Suppressor macrophage treated with lipopolysaccharide for 1 hour (primary cell): ENCODE results near the gene NOTCH1.

ENCODE experiments used
- DNase-seq, 3 donors: peaks; one replicate each; pipeline ENCODE4 v3.0.0-alpha.2; 2020 to 2022

NOTCH1 gene

GRCh38 chr9:136497916-136498695 is 47.7 kb downstream of the NOTCH1 start:
- DNase-seq, result no peak

- DNase-seq, result no peak
These were observed 48.8 kb downstream of the NOTCH1 start for GRCh38 chr9:136496801-136497620.

DNA sequence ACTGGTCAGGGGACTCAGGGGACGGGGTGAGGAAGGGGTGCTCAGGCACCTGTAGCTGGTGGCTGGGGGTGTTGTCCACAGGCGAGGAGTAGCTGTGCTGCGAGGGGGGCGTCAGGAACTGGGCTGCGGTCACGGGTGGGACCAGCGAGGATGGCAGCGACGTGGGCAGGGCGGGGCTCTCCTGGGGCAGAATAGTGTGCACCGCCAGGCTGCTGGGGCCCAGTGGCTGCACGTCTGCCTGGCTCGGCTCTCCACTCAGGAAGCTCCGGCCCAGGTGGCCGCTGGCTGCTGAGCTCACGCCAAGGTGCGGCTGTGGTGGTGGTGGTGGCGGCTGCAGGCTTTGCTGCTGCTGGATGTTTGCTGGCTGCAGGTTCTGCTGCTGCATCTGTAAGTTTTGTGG is 49.7 kb downstream of the NOTCH1 start:
- no peak for DNase-seq

- DNase-seq, result no peak
These were observed 50.5 kb downstream of the NOTCH1 start for GRCh38 chr9:136495238-136495800.

DNA sequence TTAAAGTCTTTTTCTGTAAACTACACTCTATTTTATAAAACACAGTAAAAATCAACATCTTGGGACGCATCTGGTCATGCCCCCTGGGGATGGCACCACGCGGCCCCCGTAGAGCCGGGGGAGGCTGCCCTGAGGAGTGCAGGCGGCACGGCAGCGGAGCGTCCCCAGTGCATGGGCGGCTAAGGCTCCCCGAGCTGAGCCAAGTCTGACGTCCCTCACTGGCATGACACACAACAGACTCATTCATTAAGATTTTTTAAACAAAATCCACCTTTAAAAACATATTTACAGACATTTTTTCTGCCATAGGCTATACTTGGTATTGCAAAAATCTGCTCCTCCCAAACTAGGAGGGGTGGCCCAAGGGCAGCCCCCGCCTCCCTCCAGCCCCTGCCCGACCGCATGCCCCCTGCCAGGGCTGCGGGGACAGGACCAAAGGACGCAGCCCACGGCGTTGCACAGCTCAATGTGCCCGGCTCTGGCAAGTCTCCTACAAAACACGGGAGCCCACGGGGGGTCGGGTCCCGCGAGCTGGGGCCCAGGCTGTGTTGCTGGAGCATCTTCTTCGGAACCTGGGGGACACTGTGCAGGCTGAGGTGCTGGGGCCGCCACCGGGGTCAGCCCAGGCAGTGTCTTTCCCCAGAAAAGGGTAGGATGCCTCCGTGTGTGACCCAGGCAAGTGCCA is 51.2 kb downstream of the NOTCH1 start:
- no peak for DNase-seq

GRCh38 chr9:136494012-136494411 is 51.8 kb downstream of the NOTCH1 start:
- DNase-seq, result no peak

DNA sequence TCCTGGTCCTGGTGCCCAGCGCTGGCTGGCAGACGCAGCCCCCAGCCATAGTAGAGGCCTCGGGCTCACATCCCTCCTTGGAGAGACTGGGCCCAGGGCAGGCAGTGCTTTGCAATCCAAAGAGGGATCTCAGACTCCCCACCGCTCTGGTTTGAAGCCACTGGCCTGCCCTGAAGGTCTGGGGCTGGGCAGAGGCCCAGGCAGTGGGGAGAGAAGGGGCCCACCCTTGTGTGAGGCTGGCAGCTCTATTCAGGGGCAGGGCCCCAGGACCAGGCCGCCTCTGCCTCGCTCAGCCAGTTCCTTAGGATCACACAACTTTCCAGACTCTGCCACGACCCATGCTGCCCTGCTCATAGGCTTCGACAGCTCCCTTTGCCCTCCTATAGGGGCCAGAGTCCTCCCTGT is 52.3 kb downstream of the NOTCH1 start:
- DNase-seq, result no peak

DNA sequence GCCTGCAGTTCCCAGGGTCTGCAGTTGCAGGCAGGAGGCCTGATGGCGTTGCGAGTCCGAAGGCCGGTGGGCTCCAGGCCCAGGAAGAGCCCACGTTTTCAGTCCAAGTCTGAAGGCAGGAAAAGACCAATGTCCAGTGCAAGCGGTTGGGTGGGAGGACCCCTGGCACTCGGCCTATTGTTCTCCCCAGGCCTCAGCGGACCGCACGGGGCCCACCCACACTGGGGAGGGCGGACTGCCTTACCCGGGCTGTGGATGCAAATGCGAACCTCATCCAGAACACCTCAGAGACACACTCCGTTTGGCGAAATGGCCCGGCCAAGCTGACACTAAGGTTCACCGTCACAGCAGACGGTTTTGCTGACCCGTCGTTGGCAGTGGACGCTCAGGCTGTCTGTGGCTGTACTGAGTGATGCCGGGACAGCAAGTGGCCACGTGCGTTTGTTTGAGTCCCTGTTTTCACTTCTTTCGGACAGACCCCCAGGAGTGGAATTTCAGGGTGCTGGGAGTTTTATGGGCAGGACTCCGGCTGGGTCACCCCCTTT is 52.8 kb downstream of the NOTCH1 start:
- DNase-seq, result no peak

DNA sequence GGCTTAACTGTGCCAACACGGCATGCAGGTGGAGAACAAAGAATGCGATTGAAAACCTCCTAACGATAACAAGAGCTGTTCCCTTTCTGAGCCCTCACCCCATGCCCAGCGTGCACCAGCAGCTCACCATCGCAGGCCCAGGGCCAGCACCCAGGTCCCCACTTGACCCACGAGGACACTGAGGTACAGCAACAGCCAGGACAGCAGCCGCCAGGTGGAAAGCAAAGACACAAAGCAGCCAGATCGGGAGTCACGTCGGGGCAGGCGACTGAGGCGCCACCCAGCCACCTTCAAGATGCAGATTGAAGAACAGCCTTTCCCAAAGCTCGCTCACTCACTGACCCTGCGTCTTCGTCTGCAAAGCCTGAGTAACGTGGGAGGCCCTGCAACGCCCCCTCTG is 56.1 kb downstream of the NOTCH1 start:
- DNase-seq, result no peak

DNA sequence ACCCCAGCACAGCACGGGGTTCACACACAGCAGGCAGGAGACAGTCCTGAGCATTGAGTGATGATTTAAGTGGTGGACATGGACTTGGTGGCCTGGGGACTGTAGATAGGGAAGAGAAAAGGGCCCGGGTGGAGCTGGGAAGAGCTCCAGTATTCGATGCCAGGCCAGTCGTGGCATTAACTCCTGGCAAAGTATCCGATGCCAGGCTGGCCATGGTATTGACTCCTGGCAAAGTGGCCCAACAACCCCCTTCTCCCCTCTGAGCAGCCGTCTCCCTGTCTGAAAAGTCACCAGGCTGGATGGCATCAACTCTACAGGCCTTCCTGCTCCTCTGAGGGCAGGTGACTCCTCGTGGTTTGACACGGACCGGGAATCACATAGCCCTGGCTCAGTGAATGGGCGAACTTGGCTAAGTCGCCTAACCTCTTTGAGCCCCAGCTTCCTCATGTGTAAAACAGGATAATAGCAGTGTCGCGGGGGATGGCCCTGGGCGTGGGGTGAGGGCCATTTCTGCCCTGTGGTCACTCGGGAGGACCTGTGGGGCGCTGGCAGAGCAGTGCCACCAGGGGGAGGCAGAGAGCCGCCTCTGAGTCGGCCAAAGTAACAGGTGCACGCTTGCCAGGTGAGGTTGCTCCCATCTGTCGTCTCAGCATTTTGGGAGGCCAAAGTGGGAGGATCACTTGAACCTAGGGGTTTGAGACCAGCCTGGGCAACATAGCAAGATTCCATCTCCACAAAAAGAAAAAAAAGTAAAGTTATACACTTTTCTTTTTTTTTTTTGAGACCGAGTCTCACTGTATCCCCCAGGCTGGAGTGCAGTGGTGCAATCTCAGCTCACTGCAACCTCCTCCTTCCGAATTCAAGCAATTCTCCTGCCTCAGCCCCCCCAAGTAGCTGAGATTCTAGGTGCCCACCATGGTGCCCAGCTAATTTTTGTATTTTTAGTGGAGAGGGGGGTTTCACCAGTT is 57.3 kb downstream of the NOTCH1 start:
- DNase-seq, result peak; percentile 70 to 81 (median 70)

DNA sequence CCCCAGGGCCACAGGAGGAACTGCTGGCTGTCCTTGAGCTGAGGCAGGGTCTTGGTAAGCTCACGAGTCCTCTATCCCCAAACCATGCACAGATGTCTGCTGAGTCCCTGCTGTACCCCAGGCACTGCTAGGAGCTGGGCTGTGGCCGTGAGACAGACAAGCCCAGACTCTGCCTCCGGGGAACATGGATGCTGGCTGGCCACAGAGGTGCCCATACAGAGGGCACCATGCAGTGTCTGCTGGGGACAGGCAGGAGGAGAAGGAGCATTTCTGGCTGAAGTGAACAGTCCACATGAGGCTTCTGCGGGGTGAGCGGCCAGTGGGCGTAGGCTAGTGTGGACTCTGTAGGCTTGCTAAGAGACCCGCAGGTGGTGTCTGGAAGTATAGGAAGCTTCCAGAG is 58.2 kb downstream of the NOTCH1 start:
- DNase-seq, result no peak

DNA sequence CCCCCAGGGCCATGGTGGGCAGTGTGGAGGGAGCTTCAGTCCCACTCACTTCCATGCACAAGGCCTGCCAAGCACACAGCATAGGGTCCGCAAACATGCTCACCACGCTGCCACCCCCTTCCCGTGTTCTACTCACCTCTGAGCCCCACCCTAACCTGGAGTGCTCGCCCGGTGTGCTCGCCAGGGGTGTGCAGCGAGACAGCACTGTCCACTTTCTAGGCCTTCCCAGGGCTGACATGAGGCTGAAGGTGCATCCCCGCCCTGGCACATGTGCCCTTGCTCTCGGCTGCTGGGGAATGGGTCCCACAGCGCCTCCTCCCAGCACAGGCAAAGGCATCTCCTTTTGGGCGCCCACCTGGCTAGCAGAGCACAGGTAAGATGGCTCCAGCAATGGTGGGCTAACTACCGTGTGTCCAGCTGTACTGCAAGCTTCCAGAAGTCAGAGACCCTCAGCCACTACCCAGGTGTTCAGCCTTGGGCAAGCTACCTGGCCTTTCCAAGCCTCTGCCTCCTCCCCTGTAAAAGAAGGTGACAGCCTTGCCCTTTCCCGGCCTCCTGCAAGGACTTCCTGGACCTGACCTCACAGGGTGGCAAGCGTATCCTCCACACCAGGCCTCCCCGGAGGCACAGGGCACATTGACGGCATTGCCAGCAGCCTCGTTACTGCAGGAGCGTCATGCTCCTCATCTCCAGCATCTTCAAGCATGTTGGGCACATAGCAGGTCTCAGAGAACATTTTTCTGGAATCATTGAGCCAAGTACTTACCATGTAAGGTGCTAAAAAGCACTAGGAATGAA is 58.8 kb downstream of the NOTCH1 start:
- no peak for DNase-seq

DNA sequence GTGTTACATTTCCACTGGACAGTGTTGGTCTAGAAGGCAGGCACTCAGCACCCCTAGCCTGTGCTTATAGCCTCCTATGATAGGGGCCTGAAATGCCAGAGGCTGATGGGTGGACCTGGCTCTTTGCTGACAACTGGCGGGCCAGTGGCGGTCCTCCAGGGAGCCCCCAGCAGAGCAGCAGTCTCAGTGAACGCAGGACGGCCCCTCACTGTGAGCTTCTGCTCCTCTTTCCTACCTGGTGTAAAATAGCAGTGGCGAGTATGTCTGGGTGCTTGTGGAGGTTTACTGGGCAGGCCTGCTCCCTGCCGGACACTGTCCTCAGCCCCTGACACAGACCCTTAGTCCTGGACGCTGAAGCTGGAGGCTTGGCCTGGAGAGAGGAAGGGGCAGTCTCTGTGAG is 59.7 kb downstream of the NOTCH1 start:
- DNase-seq, result no peak

- peak; percentile 79 to 91 (median 88) for DNase-seq
These were observed 60.5 kb downstream of the NOTCH1 start for GRCh38 chr9:136485049-136486045.

DNA sequence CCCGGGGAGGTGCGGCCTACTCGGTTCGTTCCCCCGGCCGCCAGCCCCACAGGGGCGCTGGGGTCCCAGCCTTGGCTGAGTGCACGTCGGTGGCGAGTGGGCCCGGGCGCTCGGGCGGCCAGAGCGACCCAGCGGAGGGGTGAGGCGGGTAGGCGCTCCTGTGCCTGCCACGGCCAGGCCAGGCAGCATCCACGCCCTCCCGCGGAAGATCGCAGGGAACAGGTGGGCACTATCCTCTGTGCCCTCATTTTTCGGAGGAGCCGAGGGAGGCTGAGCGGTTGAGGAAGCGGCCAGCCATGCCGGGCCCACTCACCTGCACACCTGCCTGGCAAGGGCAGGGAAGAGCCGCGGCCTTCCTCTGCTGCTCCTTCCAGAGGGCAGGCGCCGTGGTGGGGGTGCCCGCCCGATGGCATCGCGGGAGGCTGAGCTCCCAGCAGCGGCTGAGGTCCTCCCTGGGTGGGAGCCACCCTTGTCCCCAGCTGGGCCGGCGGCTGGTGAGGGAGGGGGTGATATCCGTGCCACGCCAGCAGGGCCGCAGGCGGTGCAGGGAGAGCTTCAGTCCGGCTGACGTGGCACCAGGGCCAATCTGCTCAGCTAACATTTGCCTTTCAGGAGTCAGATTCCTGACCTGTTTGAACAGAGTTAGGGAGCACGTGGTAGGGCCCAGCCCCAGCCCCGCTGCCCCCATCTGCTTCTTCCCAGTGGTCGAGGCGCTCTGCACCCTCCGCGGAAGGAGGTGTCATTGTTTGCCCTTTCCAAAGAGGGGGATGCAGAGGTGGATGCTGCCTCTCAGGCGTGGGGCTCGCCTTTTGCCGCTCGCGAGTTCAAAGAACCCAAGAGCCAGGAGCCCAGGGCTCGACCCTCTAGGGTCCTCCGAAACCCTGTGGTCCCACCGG is 61.4 kb downstream of the NOTCH1 start:
- no peak for DNase-seq

- peak; percentile 96 to 99 (median 99) for DNase-seq
These were observed 62.2 kb downstream of the NOTCH1 start for GRCh38 chr9:136483589-136484152.

DNA sequence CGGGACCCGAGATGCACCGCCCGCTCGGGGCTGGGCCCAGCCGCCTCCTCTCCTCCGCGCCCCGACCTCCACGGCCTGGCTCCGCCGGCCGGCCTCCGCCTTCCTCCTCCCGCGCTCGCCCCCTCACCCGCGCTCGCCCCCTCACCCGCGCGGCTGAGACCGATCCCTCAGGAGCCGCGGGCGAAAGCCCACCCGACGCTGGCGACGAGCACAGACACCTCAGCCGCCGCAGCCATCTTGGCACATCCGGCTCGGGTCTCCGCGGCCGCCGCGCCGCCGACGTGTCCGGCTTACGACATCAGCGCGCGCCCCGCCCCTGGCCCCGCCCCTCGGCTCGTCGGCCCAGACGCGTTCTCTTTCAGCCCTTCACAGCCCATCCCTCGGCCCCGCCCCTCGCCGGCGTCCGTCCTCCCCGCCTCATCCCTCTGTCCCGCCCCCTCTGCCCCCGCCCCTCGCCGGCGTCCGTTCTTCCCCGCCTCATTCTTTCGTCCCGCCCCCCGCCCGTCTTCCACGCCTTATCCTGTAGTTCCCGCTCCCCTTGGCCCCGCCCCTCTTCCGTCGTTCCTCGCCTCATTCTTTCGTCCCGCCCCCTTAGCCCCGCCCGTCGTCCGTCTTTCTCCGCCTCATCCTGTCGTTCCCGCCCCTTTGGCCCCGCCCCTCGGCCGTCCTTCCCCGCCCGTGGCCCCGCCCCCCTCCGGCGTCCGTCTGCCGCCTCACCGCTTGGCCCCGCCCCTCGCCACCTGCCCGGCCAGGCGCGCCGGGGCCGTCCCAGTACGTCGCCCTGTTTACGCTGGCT is 62.9 kb downstream of the NOTCH1 start, which contains the start of gene SEC16A:
TSS of gene SEC16A (minus strand) at position 248 of the 796 bp plus-strand sequence. CDS start 5,425 bp downstream, outside the sequence.
- peak; percentile 97 to 100 (median 100) for DNase-seq
